NT2/D1 (cell line): ENCODE results near the gene C2orf68.

Source experiments
- DNase-seq: peaks from one replicate; pipeline ENCODE4 v3.0.0-alpha.2; 2011; ENCODE audit warnings: low read depth, low spot score
- H3K27me3 ChIP-seq: 2 replicates; pipeline ENCODE4 v1.6.0; 2011; ENCODE audit warnings: mild to moderate bottlenecking; ENCODE audit not compliant: insufficient read length, insufficient read depth
- H3K36me3 ChIP-seq: 2 replicates; pipeline ENCODE4 v1.6.1; 2011; ENCODE audit warnings: mild to moderate bottlenecking, low read length, mixed read lengths; ENCODE audit not compliant: insufficient read depth, insufficient read length
- H3K4me1 ChIP-seq: 2 replicates; pipeline ENCODE4 v1.5.1; 2011; ENCODE audit not compliant: insufficient read depth, insufficient read length
- H3K4me3 ChIP-seq: 2 replicates; pipeline ENCODE4 v1.5.1; 2011; ENCODE audit warnings: low read depth; ENCODE audit not compliant: insufficient read length
- H3K9ac ChIP-seq: 2 replicates; pipeline ENCODE4 v1.6.0; 2011; ENCODE audit warnings: low read depth; ENCODE audit not compliant: insufficient read length
- H3K9me3 ChIP-seq: 2 replicates; pipeline ENCODE4 v1.5.1; 2011; ENCODE audit warnings: mild to moderate bottlenecking, low read length; ENCODE audit not compliant: insufficient read depth
- SUZ12 ChIP-seq: IDR thresholded peaks from 2 replicates; pipeline ENCODE4 v1.6.1; 2011; ENCODE audit not compliant: insufficient read length, insufficient read depth; ENCODE audit errors: extremely low read depth
- YY1 ChIP-seq: IDR thresholded peaks from 2 replicates; pipeline ENCODE4 v1.6.1; 2011; ENCODE audit not compliant: insufficient read length, insufficient read depth
- ZNF274 ChIP-seq: IDR thresholded peaks from 2 replicates; pipeline ENCODE4 v1.6.1; 2011; ENCODE audit warnings: mild to moderate bottlenecking, low read depth, low read length

C2orf68 gene

DNA sequence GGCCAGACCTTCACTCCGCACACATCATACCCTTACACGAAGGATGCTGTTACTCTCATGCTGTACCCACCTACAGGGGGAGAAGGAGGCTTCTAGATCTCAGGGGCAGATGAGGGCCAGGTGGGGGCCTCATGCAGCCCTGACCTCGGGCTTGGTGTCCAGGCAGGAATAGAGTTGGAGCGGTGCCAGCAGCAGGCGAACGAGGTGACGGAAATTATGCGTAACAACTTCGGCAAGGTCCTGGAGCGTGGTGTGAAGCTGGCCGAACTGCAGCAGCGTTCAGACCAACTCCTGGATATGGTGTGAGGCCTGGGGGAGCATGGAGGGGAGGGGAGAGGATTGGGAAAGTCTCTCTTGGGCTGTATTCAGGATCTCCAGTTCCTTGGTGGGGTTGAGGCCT is 20.3 kb downstream of the C2orf68 start:
- Histone ChIP-seq H3K9ac (no peak overlapping the region), H3K4me1 (peaks cover 2% of the 10 kb centered on the region), H3K9me3 (no peaks in the 10 kb centered on the region), H3K27me3 (peaks cover under 1% of the 10 kb centered on the region), H3K36me3 (peaks cover 2% of the 10 kb centered on the region), H3K4me3 (no peak overlapping the region)
- no peak for DNase-seq
- TF ChIP-seq ZNF274: no peak
- no peak for TF ChIP-seq SUZ12

DNA sequence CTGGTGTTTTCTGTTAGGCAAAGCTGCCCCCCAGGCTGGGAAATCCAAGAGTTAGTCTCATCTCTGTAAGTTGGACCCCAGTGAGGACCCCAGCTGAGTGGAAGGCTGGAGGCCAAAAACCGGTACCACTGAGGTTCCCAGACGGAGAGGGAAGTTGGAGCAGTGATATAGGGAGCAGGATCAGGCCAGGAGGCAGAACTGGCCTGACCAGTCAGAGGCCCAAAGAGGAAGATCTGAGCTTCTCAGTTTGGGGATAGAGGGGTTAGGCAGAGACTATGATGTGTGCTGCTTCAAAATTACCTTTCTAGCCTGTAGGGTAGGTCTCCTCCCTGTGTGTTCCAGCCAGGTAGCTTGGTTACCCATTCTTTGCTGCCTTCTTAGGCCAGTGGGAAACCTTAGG is 20.9 kb downstream of the C2orf68 start:
- TF ChIP-seq SUZ12 (no peak), ZNF274 (no peak), YY1 (no peak)
- no peak overlapping the region for H3K9ac ChIP-seq
- no peaks in the 10 kb centered on the region for H3K9me3 ChIP-seq
- H3K4me1 ChIP-seq: peaks cover 2% of the 10 kb centered on the region
- DNase-seq: no peak
- peaks cover 4% of the 10 kb centered on the region for H3K27me3 ChIP-seq
- H3K4me3 ChIP-seq: no peak overlapping the region
- no peaks in the 10 kb centered on the region for H3K36me3 ChIP-seq

DNA sequence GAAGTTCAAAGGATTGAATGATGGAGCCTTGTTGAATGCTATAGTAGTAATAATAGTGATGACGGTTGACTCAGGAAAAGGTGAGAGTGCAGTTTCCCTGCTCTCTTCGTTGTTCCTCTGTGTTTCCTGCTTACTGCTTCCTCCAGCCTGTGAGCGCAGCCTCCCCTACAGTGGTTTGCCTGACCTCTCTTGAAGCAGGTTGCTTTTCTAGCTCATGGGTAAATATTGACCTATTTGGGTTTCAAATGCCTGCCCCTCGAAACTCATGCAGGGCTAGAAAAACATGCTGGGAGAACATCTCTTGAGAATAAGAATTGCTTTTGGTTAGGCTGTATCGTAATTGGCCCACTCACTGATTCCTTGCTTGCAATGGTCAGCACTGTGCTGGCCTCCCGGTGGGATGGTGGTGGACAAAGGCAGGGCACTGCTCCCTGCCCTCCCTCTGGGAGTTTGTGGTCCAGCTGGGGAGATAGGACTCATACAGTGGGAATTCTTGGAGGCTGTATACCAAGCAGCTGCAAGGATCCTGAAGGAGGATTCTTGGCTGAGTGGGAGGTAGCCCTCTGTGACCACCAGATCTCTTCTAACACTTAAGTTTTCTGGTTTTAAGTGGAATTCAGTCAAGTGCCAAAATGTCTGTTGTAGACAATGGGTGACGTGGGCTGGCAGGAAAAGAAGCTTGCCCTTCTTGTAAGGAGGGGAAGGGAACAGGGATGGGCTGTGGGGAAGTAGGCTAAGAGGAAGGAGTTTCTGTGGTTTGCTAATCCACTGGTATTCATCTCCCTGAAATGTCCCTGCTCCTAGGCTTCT is 21.7 kb downstream of the C2orf68 start:
- H3K9ac ChIP-seq: no peak overlapping the region
- peaks cover 12% of the 10 kb centered on the region for H3K27me3 ChIP-seq
- no peaks in the 10 kb centered on the region for H3K36me3 ChIP-seq
- no peak overlapping the region for H3K4me3 ChIP-seq
- TF ChIP-seq ZNF274 (no peak), YY1 (no peak), SUZ12 (no peak)
- no peak for DNase-seq
- peaks cover 4% of the 10 kb centered on the region for H3K4me1 ChIP-seq
- no peaks in the 10 kb centered on the region for H3K9me3 ChIP-seq

DNA sequence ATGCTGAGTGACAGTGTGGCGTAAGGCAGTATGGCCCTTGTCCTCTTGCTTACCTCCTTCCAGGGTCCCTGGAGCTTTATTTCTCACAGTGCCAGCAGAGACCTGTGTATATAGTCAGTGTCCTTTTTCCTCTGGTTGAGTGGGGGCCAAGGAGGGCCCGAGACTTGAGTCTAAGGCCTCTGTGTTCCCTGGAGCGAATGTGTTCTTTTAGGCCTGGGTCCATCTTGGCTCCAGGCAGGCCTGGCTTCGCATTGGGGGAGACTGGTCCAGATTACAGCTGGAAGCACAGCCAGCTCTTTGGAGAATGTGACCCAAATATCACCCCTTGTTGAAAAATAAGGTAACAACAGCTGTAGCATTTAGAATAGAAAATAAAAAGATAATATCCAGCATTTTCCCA is 22.7 kb downstream of the C2orf68 start:
- H3K4me1 ChIP-seq: peaks cover 7% of the 10 kb centered on the region
- H3K4me3 ChIP-seq: no peak overlapping the region
- no peak for TF ChIP-seq YY1
- TF ChIP-seq SUZ12: no peak
- TF ChIP-seq ZNF274: no peak
- DNase-seq: no peak
- H3K27me3 ChIP-seq: peaks cover 22% of the 10 kb centered on the region
- H3K36me3 ChIP-seq: no peaks in the 10 kb centered on the region
- no peaks in the 10 kb centered on the region for H3K9me3 ChIP-seq
- H3K9ac ChIP-seq: no peak overlapping the region

DNA sequence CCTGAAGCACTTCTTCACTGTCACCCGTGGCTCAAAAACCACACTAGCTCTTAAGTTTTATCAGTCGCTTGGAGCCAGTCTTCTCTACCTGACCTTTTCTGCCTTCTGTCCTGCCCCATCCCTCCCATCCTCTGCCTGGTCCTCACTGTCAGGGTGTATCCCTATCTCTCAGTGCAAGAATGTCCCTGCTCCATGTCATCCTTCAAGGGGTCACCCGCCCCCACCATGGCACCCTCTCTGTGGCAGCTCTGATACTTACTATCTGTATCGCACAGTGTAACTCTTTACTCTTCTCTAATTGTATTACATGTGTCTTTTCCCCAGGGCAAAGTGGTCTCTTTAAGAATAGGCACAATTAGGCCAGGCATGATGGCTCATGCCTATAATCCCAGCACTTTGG is 23.2 kb downstream of the C2orf68 start:
- no peak overlapping the region for H3K4me3 ChIP-seq
- H3K27me3 ChIP-seq: peaks cover 27% of the 10 kb centered on the region
- DNase-seq: no peak
- H3K9me3 ChIP-seq: no peaks in the 10 kb centered on the region
- no peaks in the 10 kb centered on the region for H3K36me3 ChIP-seq
- peaks cover 7% of the 10 kb centered on the region for H3K4me1 ChIP-seq
- TF ChIP-seq ZNF274: no peak
- no peak for TF ChIP-seq YY1
- TF ChIP-seq SUZ12: no peak
- no peak overlapping the region for H3K9ac ChIP-seq

DNA sequence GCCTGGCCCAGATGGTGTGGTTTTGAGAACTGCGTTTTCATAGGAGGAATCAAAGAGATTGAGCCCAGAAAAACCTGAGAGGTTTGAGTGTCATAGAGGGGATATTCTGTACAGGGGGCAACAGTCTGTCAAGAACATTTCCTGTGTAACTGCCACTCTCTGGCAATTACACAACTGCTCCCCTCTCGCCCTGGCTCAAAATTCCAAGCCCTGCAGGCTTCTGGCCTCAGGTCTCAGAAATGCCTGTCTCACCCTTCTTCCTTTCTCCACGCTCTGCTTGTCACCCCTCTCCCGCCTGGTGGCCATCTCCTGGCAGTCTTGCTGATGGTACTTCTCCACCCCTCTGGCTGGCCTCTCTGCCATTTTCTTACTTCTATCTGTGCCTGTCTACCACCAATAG is 23.6 kb downstream of the C2orf68 start:
- no peaks in the 10 kb centered on the region for H3K9me3 ChIP-seq
- peaks cover 31% of the 10 kb centered on the region for H3K27me3 ChIP-seq
- no peaks in the 10 kb centered on the region for H3K36me3 ChIP-seq
- peaks cover 7% of the 10 kb centered on the region for H3K4me1 ChIP-seq
- H3K4me3 ChIP-seq: no peak overlapping the region
- no peak for TF ChIP-seq YY1
- no peak for TF ChIP-seq ZNF274
- TF ChIP-seq SUZ12: no peak
- DNase-seq: no peak
- no peak overlapping the region for H3K9ac ChIP-seq

DNA sequence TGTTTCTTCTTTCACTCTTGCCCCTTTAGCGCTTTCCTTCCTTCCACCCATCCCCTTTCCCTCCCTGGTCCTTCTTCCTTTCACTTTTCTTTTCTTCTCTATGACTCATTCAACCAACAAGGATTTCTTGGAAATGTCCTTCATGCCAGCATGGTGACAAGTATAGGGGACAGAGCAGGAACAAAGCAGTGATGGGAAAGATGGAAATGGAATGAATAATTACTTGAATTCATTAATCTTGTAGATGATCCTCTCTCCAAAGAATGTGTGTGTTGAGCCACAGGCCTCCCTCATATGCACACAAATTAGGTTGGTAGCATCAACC is 26.1 kb downstream of the C2orf68 start:
- Histone ChIP-seq H3K36me3 (no peaks in the 10 kb centered on the region), H3K9ac (no peak overlapping the region), H3K4me3 (no peak overlapping the region), H3K4me1 (peaks cover 7% of the 10 kb centered on the region), H3K9me3 (no peaks in the 10 kb centered on the region), H3K27me3 (peaks cover 51% of the 10 kb centered on the region)
- DNase-seq: no peak
- TF ChIP-seq SUZ12: no peak
- no peak for TF ChIP-seq ZNF274
- TF ChIP-seq YY1: no peak
